ENCODE measurements around the gene SH2D4B.

The SH2D4B gene

DNA sequence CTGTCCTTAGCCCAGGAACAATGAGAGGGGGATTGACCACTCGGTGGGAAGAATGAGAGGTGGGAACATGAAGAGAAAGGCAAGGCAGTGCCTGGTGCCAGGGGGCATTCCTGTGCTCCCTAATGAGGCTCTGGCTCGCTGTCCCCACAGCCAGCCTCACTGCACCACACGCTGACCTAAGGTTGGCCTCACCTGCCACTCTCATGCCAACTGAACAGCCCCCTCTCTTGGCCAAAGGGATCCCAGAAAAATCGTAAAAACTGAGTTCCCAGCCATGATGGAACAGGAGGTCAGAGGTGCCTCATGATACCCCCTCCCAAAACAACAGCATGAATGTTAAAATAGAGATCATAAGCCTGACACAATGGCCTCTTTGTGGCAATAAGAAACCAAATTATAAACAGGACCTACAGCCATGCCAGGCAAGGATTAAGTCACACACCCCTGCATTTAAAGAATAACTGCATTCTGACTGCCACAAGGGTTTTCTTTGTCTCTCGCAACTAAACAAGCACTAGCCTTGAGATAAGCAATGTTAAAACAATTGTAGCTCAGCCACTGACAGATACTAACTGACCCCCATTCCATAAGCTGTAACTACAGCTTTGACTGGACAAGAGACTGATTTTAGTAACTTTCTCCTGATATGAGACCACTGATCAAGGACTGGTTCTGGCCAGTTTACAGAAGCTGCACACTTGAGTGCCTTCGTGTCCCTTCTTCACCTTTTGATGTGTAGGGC lies 149.2 kb downstream of the SH2D4B start:
- no peak for DNase-seq (ENCODE audit: low spot score)

DNA sequence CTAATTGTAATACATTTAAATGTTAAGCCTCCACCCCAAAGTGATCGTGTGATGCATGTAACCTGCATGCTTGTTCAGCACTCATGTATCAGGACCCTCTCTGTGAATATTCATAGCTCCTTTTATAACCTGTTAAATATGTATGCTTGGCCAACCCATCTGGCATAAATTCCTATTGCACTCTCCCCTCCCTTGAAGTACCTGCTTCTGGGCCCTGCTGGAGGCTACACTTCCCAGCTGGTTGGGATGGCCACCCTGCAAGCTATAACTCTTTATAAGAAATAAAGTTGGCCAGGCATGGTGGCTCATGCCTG lies 149.7 kb downstream of the SH2D4B start:
- DNase-seq (ENCODE audit: low spot score), result no peak

DNA sequence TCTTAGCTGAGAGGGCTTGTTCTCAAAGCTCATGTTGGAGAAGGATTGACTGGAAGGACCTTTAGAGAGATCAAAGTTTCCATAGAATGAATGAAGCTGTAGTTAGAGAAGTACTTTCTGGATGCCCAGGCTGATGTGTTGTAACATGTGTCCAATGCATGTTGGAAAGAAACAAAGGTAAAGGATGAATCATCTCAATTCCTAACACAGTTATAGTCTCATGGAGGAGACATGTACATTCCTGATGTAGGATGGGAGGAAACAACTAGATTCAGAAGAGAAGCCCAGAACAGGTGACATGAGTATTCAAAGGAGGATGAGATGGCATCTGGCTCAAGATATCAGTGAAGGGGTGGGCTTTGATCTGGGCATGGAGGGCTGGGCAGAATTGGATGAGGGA lies 152.7 kb downstream of the SH2D4B start:
- DNase-seq (ENCODE audit: low spot score), result no peak

DNA sequence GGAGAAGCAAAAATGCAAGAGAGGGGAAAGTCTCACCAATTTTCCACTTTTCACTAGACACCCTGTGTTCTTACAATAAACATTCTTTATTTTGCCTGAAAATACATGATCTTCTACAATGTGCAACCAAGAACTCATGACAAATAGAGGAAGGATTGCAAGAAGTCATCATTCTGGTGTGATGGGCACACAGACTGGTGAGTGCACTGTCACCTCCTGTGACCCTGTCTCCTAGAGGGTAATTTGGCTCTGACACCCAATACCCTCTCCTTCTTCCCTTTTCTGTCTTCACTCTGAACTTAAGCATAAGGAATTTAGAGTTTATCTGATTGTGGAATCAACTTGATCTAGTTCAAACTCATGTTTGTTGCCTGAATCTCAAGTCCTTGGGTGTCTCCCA lies 153.7 kb downstream of the SH2D4B start:
- DNase-seq (ENCODE audit: low spot score), result no peak

DNA sequence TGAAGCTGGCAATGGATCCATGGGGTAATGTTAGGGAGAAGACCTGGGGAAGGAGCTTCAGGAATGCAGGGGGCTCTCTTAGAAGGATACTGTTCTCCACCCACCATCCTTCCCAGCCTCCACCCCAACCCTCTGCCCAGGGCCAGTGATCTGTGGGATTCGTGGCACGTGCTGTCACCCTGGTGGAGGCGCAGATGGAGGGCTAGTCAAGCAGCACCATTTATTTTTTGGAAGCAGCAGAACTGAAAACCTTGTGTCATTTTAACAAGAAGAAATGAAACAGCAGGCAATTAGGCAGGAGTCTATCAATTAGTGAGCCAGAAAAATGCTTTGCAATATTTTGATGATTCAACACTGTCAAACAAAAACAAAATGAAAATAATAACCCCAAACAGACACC lies 155.9 kb downstream of the SH2D4B start:
- no peak for DNase-seq (ENCODE audit: low spot score)

DNA sequence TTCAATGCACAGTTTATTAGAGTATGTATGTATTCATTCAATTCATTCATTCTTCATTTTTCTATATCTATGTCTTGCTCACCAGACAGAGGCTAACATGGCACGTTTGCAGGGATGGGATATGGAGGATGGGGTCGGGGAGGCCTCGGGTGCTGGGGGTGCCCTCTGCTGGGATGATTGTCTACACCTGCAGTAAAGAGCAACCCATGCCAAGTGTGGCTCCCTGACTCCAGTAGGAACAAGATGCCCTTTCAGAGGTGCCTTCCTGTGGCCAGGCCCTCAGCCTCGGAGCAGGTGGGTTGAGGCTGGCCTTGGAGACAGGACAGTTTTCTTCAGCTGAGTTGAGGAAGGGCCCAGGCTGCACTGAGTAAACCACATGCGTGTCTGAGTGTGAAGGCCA lies 157.2 kb downstream of the SH2D4B start:
- no peak for DNase-seq (ENCODE audit: low spot score)
